ENCODE measurements around the gene SRGAP2B.
"Not testable (repeated sequence)": the region's sequence is repeated elsewhere in the genome, so short reads cannot be mapped to it uniquely, and the experiment has no call there.

Gene SRGAP2B

GRCh38 chr1:144918027-144918603 lies 177.0 kb downstream of the SRGAP2B start:
- intact Hi-C loops (cut with DNase I); DNase-seq: not testable (repeated sequence)

DNA sequence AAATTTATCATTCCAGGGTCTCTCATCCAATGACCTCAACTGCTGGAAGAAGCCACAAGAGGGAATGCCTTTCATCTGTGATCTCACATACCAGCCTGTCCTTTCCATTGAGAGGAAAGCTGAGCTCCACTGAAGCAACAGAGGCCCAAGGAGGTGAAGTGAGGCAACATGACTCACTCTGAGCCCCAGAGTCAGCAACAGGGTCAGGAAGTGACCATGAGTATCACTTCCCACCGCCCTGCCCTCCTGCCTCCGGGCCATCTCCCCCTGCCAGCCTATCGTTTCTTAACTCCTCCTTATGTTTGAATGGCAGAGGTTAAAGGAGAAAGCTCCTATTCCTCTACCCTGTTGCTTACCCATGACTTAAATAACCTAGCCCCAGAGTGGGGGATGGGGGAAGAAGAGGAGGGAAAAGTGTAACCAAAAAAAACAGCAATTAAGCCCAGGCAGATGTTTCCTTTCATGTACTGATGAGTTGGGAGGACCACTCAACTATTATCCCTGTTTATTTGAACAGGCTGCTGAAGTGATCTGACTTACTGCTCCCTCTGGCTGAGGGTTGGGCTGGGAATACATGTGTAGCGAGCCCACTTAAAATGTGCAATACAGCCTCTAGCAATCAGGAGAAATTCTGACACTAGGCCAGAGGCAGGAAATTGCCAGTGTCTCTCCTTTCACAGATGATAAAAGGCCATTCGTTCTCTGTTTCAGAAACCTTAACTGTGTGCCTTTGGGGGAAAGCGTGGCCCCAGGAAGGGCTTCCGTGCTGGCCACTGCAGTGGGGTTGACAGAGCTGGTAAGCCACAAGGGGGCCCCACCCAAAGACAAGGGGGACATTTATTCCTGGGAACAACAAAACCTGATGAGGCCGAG lies 177.7 kb downstream of the SRGAP2B start:
- intact Hi-C loops (cut with DNase I); DNase-seq: not testable (repeated sequence)

- DNase-seq; intact Hi-C loops (cut with DNase I): not testable (repeated sequence)
Measured at GRCh38 chr1:144913977-144914734, 181.0 kb downstream of the SRGAP2B start.

GRCh38 chr1:144913458-144913857 lies 181.7 kb downstream of the SRGAP2B start:
- intact Hi-C loops (cut with DNase I); DNase-seq: not testable (repeated sequence)

GRCh38 chr1:144910729-144911128 lies 184.4 kb downstream of the SRGAP2B start:
- DNase-seq; intact Hi-C loops (cut with DNase I): not testable (repeated sequence)

- DNase-seq; intact Hi-C loops (cut with DNase I): not testable (repeated sequence)
Measured at GRCh38 chr1:144900841-144901240, 194.3 kb downstream of the SRGAP2B start.

DNA sequence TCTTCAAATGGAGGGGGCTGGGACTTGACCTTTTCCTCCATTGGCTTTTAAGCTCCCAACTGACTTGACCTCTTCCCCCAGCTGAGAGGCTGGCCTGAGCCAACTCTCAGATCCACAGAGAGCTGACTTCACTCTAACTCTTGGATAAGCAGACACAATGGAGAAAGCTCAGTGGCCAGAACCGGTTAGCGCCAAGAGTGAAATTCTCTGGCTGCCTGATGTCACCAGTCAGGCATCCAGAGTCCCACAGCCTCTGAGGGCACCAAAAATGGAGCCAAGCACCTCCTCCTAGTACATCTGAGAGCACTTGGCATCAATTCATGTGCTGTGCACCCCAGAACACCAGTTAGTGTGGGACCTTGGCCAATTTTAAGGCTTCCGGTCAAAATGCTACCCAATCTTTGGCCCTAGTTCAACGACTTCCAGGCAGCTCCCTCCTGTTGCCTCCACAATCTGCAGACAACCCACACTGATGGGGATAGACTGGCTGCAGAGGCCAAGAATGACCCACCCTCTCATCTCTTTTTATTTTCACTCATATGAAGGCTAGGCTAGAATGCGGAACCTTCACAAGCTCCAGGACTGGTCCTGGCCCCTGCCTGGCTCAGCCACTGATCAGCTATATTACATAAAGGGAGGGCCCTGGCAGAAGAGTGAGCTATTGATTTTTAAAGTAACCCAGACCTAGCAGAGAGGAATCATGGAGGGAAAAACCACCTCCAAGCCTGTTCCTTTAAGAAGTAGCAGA lies 200.5 kb downstream of the SRGAP2B start:
- DNase-seq; intact Hi-C loops (cut with DNase I): not testable (repeated sequence)

- DNase-seq; intact Hi-C loops (cut with DNase I): not testable (repeated sequence)
Measured at GRCh38 chr1:144893710-144894438, 201.3 kb downstream of the SRGAP2B start.

- intact Hi-C loops (cut with DNase I); DNase-seq: not testable (repeated sequence)
Measured at GRCh38 chr1:144893062-144893461, 202.1 kb downstream of the SRGAP2B start.

DNA sequence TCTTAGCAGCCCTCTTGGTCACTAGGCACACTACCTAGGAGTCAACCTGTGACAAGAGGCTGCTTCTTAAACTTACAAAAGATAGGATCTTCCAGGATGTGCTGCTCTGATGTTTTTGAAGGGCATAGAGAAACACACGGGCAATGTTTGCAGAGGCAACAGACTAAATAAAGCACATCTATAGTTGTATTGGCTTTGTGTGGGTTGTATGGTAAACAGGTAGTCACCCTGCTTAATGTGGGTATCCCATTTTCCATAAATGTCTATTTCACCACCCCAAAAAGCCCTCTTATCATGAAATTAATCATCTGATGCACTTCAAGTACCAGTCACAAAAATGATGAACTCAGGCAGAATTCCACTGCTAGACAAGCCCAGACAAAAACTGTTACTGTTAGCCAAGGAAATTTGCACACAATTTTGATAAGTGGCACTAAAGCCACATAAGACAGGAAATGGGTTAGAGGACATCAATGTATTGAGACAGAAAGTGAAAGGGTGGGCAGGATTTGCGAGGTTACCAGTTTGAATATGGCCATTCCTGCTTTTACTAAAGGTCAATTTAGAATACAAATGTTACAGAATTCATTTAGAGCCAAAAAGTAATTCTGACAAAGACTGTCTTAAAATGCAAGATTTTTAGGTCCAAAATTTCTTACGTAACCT lies 205.5 kb downstream of the SRGAP2B start:
- DNase-seq; intact Hi-C loops (cut with DNase I): not testable (repeated sequence)

DNA sequence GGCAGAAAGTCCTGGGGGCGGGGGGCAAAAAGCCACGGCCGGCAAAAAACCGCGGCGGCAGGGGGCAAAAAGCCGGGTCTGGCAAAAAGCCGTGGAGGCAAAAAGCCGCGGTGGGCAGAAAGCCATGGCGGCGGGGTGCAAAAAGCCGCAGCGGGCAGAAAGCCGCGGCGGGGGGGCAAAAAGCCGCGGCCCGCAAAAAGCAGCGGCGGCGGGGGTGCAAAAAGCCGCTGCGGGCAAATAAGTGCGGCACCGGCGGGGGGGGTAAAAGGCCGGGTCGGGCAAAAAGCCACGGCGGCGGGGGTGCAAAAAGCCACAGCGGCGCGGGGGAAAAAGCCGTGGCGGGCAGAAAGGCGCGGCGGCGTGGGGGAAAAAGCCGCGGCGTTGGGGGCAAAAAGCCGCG lies 212.1 kb downstream of the SRGAP2B start:
- peak in 7 of 10 donors; percentile 10 to 75 (median 24) for DNase-seq
- intact Hi-C loops (cut with DNase I) = not testable (repeated sequence)

GRCh38 chr1:144882343-144882742 lies 212.8 kb downstream of the SRGAP2B start:
- intact Hi-C loops (cut with DNase I) = not testable (repeated sequence)
- peak in 3 of 10 donors; percentile 18 to 54 (median 47) for DNase-seq

GRCh38 chr1:144858607-144859006 lies 236.5 kb downstream of the SRGAP2B start:
- intact Hi-C loops (cut with DNase I) = not testable (repeated sequence)

More at GRCh38 chr1:144858607-144859006, 236.5 kb downstream of the SRGAP2B start:
- DNase-seq = peak in 6 of 10 donors; percentile 3 to 62 (median 22)

Data from posterior cingulate gyrus (tissue), 11 donors.